SK-N-SH (cell line): ENCODE measurements around the gene STRBP. TPM values are rescaled to one million over a fixed set of nuclear protein-coding genes. Genes with fewer than 3 reads are reported as not detected.

ENCODE experiments used
- CTCF ChIA-PET: fragments of 300-600, 350-600 bp; formaldehyde crosslinking; extraction: SDS; loops from one replicate; lab custom pipeline; 2021; lab: Yijun Ruan, JAX
- POLR2A ChIA-PET: fragments of 350-600 bp; sonication (Branson Sonifier 250); formaldehyde crosslinking; extraction: SDS; loops from one replicate; lab custom pipeline; 2020; ENCODE audit warnings: antibody characterized with exemption, inconsistent platforms; lab: Yijun Ruan, JAX
- DNase-seq: peaks from one replicate; pipeline ENCODE4 v3.0.0; 2012
- H2AFZ ChIP-seq: fragments of 200-600 bp; sonication (generic); 2 replicates; pipeline ENCODE4 v1.8.1; 2016; ENCODE audit warnings: antibody characterized with exemption, mild to moderate bottlenecking, low read depth
- H3F3A ChIP-seq: fragments of 200-600 bp; sonication (generic); replicated peaks from 2 replicates; pipeline ENCODE3; 2016; ENCODE audit warnings: antibody characterized with exemption, mild to moderate bottlenecking; ENCODE audit not compliant: insufficient read depth
- H3K27ac ChIP-seq, 2 experiments: fragments of 200-500 bp in 1 of 2; fragments of 200-600 bp in 1 of 2; sonication (Bioruptor generic) in 1 of 2; sonication (generic), shearing (Covaris generic) in 1 of 2; 2 replicates each; pipeline versions ENCODE4 v1.5.1 to v1.6.1; 2014 to 2016; ENCODE audit warnings: low read depth in 2 of 2, inconsistent platforms in 1 of 2, low read length in 1 of 2, mild to moderate bottlenecking in 1 of 2, mixed read lengths in 1 of 2
- H3K27me3 ChIP-seq: fragments of 200-600 bp; sonication (generic), shearing (Covaris generic); 2 replicates; pipeline ENCODE4 v1.6.1; 2016; ENCODE audit warnings: mixed run types; ENCODE audit not compliant: insufficient read depth
- H3K36me3 ChIP-seq, 2 experiments: fragments of 200-500 bp in 1 of 2; fragments of 200-600 bp in 1 of 2; sonication (Bioruptor generic) in 1 of 2; sonication (generic) in 1 of 2; replicated peaks in 1 of 2; 2 replicates each; pipeline versions ENCODE3 to v1.5.1; 2014 to 2016; ENCODE audit warnings: low read length in 1 of 2, mild to moderate bottlenecking in 1 of 2; ENCODE audit not compliant: insufficient read depth in 2 of 2, control insufficient read depth in 1 of 2
- H3K4me1 ChIP-seq, 2 experiments: fragments of 200-500 bp in 1 of 2; fragments of 200-600 bp in 1 of 2; sonication (Bioruptor generic) in 1 of 2; sonication (generic), shearing (Covaris generic) in 1 of 2; 2 replicates each; pipeline versions ENCODE4 v1.5.1 to v1.6.1; 2014 to 2016; ENCODE audit warnings: low read depth in 1 of 2, low read length in 1 of 2, mixed run types in 1 of 2; ENCODE audit not compliant: insufficient read depth in 2 of 2, control insufficient read depth in 1 of 2
- H3K4me2 ChIP-seq: fragments of 200-600 bp; sonication (generic), shearing (Covaris generic); 2 replicates; pipeline ENCODE4 v1.6.1; 2017; ENCODE audit warnings: mixed run types
- H3K4me3 ChIP-seq, 2 experiments: fragments of 200-500 bp in 1 of 2; fragments of 200-600 bp in 1 of 2; sonication (Bioruptor generic) in 1 of 2; sonication (generic), shearing (Covaris generic) in 1 of 2; 2 replicates each; pipeline versions ENCODE4 v1.5.1 to v1.8.1; 2014 to 2016; ENCODE audit warnings: low read depth in 2 of 2, inconsistent platforms in 1 of 2, low read length in 1 of 2, mild to moderate bottlenecking in 1 of 2, mixed read lengths in 1 of 2, moderate library complexity in 1 of 2
- H3K79me2 ChIP-seq: fragments of 200-600 bp; sonication (generic); 2 replicates; pipeline ENCODE4 v1.8.1; 2017; ENCODE audit warnings: mild to moderate bottlenecking; ENCODE audit not compliant: insufficient read depth
- H3K9ac ChIP-seq: fragments of 200-600 bp; sonication (generic); 2 replicates; pipeline ENCODE4 v1.6.1; 2017; ENCODE audit warnings: mixed run types
- H3K9me2 ChIP-seq: fragments of 200-600 bp; sonication (generic); 2 replicates; pipeline ENCODE4 v1.6.1; 2017; ENCODE audit warnings: mixed run types
- H3K9me3 ChIP-seq: fragments of 200-600 bp; sonication (generic); 2 replicates; pipeline ENCODE4 v1.6.1; 2017; ENCODE audit warnings: mixed run types, mild to moderate bottlenecking, moderate library complexity
- H4K20me1 ChIP-seq: fragments of 200-600 bp; sonication (generic); 2 replicates; pipeline ENCODE4 v1.6.1; 2017; ENCODE audit warnings: mild to moderate bottlenecking, mixed run types; ENCODE audit not compliant: insufficient read depth
- ELF1 ChIP-seq: IDR thresholded peaks from 2 replicates; pipeline ENCODE4 v1.4.0; 2012
- EP300 ChIP-seq, 2 experiments: IDR thresholded peaks; 2 replicates each; pipeline versions ENCODE4 v1.4.0 to v1.6.1; 2012; ENCODE audit warnings: borderline replicate concordance in 1 of 2, low read depth in 1 of 2, low read length in 1 of 2
- FOSL2 ChIP-seq: IDR thresholded peaks from 2 replicates; pipeline ENCODE4 v1.4.0; 2012; ENCODE audit warnings: low read depth, mild to moderate bottlenecking, moderate library complexity, borderline replicate concordance
- FOXM1 ChIP-seq: IDR thresholded peaks from 2 replicates; pipeline ENCODE4 v1.4.0; 2012; ENCODE audit warnings: low read depth, mild to moderate bottlenecking
- JUND ChIP-seq: IDR thresholded peaks from 2 replicates; pipeline ENCODE4 v1.4.0; 2012
- NFIC ChIP-seq: IDR thresholded peaks from 2 replicates; pipeline ENCODE4 v1.4.0; 2012; ENCODE audit warnings: borderline replicate concordance
- NRF1 ChIP-seq: IDR thresholded peaks from 2 replicates; pipeline ENCODE4 v1.6.1; 2012; ENCODE audit warnings: low read depth, mild to moderate bottlenecking, low read length
- RAD21 ChIP-seq: IDR thresholded peaks from 2 replicates; pipeline ENCODE4 v1.6.1; 2012; ENCODE audit warnings: mild to moderate bottlenecking, low read length
- SMC3 ChIP-seq: IDR thresholded peaks from 2 replicates; pipeline ENCODE4 v1.6.1; 2012; ENCODE audit warnings: low read depth, low read length, improper control_type of control experiment
- WGBS: methylation state at CpG from one replicate; pipeline ENCODE4 v1.1.6; 2017; ENCODE audit warnings: low lambda C conversion rate; 5-methylcytosine and 5-hydroxymethylcytosine counted together
- polyA plus RNA-seq, 3 experiments: library from polyadenylated mRNA; depleted of rRNA; stranded (reverse); fragments of >200 nt; gene quantifications; 2 replicates each; pipeline ENCODE4 v1.2.3, GENCODE V29; 2012
- TF ChIP-seq, protein P1 (sequence below): IDR thresholded peaks from 2 replicates; pipeline ENCODE4 v1.4.0; 2012; ENCODE audit warnings: low read depth, borderline replicate concordance
- TF ChIP-seq, protein P2 (sequence below): IDR thresholded peaks from 2 replicates; pipeline ENCODE4; 2012
- TF ChIP-seq, protein P3 (sequence below): fragments of 200-600 bp; sonication (generic); IDR thresholded peaks from 2 replicates; pipeline ENCODE4 v1.6.1; 2017; ENCODE audit warnings: antibody characterized with exemption, mild to moderate bottlenecking, moderate library complexity

Gene STRBP
- polyA plus RNA-seq, 1 of the 3 experiments (the other 2 are of a cell fraction), result 5.9 TPM

DNA sequence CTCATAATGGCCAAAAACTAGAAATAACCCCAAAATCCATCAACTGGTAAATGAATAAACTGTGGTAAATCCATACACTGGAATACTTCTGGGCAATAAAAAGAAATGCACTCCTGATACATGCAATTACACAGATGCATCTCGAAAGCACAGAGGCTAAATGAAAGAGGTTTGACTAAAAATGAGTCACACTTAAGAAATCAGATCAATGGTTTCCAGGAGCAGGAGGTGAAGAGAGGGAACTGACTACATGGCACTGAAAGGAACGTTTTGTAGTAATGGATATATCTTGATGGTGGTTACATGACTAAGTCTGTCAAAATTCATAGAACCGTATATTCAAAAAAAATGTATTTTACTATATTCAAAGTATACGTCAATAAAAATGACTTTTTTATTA is 42.4 kb downstream of the STRBP start:
- WGBS, result 40% methylated on average over 4 of the region's 4 CpGs
- Histone ChIP-seq H4K20me1 (no peaks in the 10 kb centered on the region; the same call in 1 of the 2 replicates), H3K4me2 (no peak overlapping the region), H3K27ac (no peak overlapping the region), H3K4me3 (no peak overlapping the region), H3K9me2 (no peaks in the 10 kb centered on the region), H3K9ac (no peak overlapping the region), H3K36me3 (no peaks in the 10 kb centered on the region), H3K27me3 (no peaks in the 10 kb centered on the region), H3K79me2 (no peaks in the 10 kb centered on the region), H3K4me1 (peaks cover 0 to 8% of the 10 kb centered on the region in 2 experiments; a peak in 2 of 4 replicates), H3F3A (peaks cover 4% of the 10 kb centered on the region), H3K9me3 (no peaks in the 10 kb centered on the region), H2AFZ (no peak overlapping the region)
- ChIA-PET POLR2A (no interaction called here), CTCF (interaction anchor here (0.6 to 1.3 kb wide), 4 partner anchors 42 to 141 kb away, joined by 3 to 5 read pairs (median 4); no protein-coding TSS in a partner anchor)
- no peak for DNase-seq
- peak; percentile 55 for TF ChIP-seq FOSL2
- TF ChIP-seq EP300 (IDR thresholded peaks at IDR 0.05; ENCODE audit: borderline replicate concordance in 1 of 2, low read depth in 1 of 2, low read length in 1 of 2), result no peak
- peak; percentile 14; the same call in 1 of the 2 replicates for TF ChIP-seq JUND

DNA sequence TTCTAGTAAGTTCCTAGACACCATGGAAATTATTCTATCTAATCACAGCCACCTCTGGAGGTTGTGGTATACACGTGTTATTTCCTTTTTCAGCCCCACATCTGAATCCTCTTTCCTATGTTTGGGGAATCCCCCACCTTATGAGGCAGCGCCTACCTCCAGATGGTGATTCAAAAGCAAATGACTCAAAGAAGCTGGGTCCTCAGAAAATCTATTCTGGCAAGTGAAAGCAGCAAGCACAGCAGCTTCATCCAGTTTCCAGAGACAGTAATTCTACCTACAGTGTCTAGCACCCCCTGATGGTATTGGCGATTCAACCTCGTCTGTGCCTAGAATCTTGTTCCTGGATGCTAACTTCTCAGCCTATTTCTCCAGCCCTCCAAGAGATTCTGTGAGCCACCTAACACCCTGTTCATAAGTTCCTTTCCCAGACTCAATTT is 43.0 kb downstream of the STRBP start:
- DNase-seq, result peak; percentile 20
- H3K27me3 ChIP-seq, result no peaks in the 10 kb centered on the region
- CTCF ChIA-PET, result interaction anchor here (0.5 to 1.3 kb wide), 7 partner anchors 42 to 144 kb away, joined by 3 to 5 read pairs (median 3); no protein-coding TSS in a partner anchor

More for the DNA sequence above, 43.0 kb downstream of the STRBP start:
- Histone ChIP-seq H3K4me2 (0 out of 2 replicates have a peak overlapping the region, but pooled peaks have one; percentile 6), H3K27ac (no peak overlapping the region), H3K9me2 (no peaks in the 10 kb centered on the region), H3K4me1 (peaks cover 0 to 8% of the 10 kb centered on the region in 2 experiments; a peak in 2 of 4 replicates), H3F3A (peaks cover 4% of the 10 kb centered on the region), H3K79me2 (no peaks in the 10 kb centered on the region), H3K4me3 (no peak overlapping the region), H3K36me3 (no peaks in the 10 kb centered on the region), H3K9ac (no peak overlapping the region), H4K20me1 (no peaks in the 10 kb centered on the region; the same call in 1 of the 2 replicates), H2AFZ (no peak overlapping the region), H3K9me3 (no peaks in the 10 kb centered on the region)
- POLR2A ChIA-PET, result no interaction called here
- WGBS, result 52% methylated on average over 4 of the region's 4 CpGs
- TF ChIP-seq NFIC (no peak), RAD21 (peak; percentile 59), ELF1 (no peak), SMC3 (peak; percentile 45), NRF1 (no peak), FOXM1 (no peak)
- TF ChIP-seq, protein P1, sequence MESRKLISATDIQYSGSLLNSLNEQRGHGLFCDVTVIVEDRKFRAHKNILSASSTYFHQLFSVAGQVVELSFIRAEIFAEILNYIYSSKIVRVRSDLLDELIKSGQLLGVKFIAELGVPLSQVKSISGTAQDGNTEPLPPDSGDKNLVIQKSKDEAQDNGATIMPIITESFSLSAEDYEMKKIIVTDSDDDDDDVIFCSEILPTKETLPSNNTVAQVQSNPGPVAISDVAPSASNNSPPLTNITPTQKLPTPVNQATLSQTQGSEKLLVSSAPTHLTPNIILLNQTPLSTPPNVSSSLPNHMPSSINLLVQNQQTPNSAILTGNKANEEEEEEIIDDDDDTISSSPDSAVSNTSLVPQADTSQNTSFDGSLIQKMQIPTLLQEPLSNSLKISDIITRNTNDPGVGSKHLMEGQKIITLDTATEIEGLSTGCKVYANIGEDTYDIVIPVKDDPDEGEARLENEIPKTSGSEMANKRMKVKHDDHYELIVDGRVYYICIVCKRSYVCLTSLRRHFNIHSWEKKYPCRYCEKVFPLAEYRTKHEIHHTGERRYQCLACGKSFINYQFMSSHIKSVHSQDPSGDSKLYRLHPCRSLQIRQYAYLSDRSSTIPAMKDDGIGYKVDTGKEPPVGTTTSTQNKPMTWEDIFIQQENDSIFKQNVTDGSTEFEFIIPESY, result no peak
- TF ChIP-seq, protein P2, sequence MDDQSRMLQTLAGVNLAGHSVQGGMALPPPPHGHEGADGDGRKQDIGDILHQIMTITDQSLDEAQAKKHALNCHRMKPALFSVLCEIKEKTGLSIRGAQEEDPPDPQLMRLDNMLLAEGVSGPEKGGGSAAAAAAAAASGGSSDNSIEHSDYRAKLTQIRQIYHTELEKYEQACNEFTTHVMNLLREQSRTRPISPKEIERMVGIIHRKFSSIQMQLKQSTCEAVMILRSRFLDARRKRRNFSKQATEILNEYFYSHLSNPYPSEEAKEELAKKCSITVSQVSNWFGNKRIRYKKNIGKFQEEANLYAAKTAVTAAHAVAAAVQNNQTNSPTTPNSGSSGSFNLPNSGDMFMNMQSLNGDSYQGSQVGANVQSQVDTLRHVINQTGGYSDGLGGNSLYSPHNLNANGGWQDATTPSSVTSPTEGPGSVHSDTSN, result no peak
- TF ChIP-seq, protein P3, sequence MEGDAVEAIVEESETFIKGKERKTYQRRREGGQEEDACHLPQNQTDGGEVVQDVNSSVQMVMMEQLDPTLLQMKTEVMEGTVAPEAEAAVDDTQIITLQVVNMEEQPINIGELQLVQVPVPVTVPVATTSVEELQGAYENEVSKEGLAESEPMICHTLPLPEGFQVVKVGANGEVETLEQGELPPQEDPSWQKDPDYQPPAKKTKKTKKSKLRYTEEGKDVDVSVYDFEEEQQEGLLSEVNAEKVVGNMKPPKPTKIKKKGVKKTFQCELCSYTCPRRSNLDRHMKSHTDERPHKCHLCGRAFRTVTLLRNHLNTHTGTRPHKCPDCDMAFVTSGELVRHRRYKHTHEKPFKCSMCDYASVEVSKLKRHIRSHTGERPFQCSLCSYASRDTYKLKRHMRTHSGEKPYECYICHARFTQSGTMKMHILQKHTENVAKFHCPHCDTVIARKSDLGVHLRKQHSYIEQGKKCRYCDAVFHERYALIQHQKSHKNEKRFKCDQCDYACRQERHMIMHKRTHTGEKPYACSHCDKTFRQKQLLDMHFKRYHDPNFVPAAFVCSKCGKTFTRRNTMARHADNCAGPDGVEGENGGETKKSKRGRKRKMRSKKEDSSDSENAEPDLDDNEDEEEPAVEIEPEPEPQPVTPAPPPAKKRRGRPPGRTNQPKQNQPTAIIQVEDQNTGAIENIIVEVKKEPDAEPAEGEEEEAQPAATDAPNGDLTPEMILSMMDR, result peak; percentile 60
